Liver (tissue), 9 donors: ENCODE data around the gene CHAT. TPM values are rescaled to one million over a fixed set of nuclear protein-coding genes. Genes with fewer than 3 reads are reported as not detected.

Experiments used
- DNase-seq: peaks from one replicate; pipeline ENCODE4 v3.0.0-alpha.2; 2017; ENCODE audit warnings: low spot score
- H3K27ac ChIP-seq, 2 donors: one replicate each; pipeline ENCODE4 v1.7.0; 2013; ENCODE audit warnings: inconsistent platforms in 2 of 2, low read length in 2 of 2, control low read depth in 1 of 2, low read depth in 1 of 2, mild to moderate bottlenecking in 1 of 2
- H3K27me3 ChIP-seq, 4 donors: one replicate each; pipeline versions ENCODE4 v1.6.1 to v1.7.0; 2013; ENCODE audit warnings: low read length in 3 of 4, inconsistent platforms in 1 of 4, mild to moderate bottlenecking in 1 of 4, moderate library complexity in 1 of 4; ENCODE audit not compliant: control insufficient read depth in 4 of 4, insufficient read depth in 4 of 4
- H3K36me3 ChIP-seq, 4 donors: one replicate each; pipeline versions ENCODE4 v1.6.1 to v1.7.0; 2013; ENCODE audit warnings: low read length in 3 of 4, mild to moderate bottlenecking in 3 of 4, low read depth in 1 of 4, moderate library complexity in 1 of 4; ENCODE audit not compliant: control insufficient read depth in 4 of 4, insufficient read depth in 3 of 4
- H3K4me1 ChIP-seq, 4 donors: one replicate each; pipeline versions ENCODE4 v1.6.1 to v1.7.0; 2013; ENCODE audit warnings: low read length in 3 of 4, mild to moderate bottlenecking in 3 of 4, moderate library complexity in 1 of 4; ENCODE audit not compliant: control insufficient read depth in 4 of 4, insufficient read depth in 4 of 4
- H3K4me3 ChIP-seq, 3 donors: one replicate each; pipeline versions ENCODE4 v1.6.1 to v1.7.0; 2013; ENCODE audit warnings: low read length in 3 of 3, control low read depth in 1 of 3, low read depth in 1 of 3, mild to moderate bottlenecking in 1 of 3
- H3K9ac ChIP-seq, 2 donors: one replicate each; pipeline ENCODE4 v1.7.0; 2013; ENCODE audit warnings: low read length in 2 of 2, mild to moderate bottlenecking in 2 of 2, moderate library complexity in 2 of 2, control low read depth in 1 of 2, low read depth in 1 of 2
- H3K9me3 ChIP-seq, 4 donors: one replicate each; pipeline versions ENCODE4 v1.6.1 to v1.7.0; 2013; ENCODE audit warnings: low read length in 3 of 4; ENCODE audit not compliant: control insufficient read depth in 4 of 4
- ATF3 ChIP-seq: IDR thresholded peaks from 2 replicates; pipeline ENCODE4 v1.6.1; 2016; ENCODE audit warnings: antibody characterized with exemption
- CTCF ChIP-seq: fragments of 150-350 bp; IDR thresholded peaks from 2 replicates; pipeline ENCODE4 v1.5.1; 2017; ENCODE audit warnings: improper control_type of control experiment, low read depth, low read length; ENCODE audit not compliant: missing input control
- EGR1 ChIP-seq, 2 donors: IDR thresholded peaks; 2 replicates each; pipeline ENCODE4 v1.6.1; 2016 to 2018; ENCODE audit warnings: antibody characterized with exemption in 2 of 2, low read depth in 2 of 2
- FOXA2 ChIP-seq: IDR thresholded peaks from 2 replicates; pipeline ENCODE4 v1.6.1; 2016; ENCODE audit warnings: antibody characterized with exemption
- GABPA ChIP-seq, 2 donors: IDR thresholded peaks in 1 of 2; conservative IDR thresholded peaks in 1 of 2; 2 replicates each; pipeline ENCODE4 v1.6.1; 2016; ENCODE audit warnings: antibody characterized with exemption in 2 of 2, mild to moderate bottlenecking in 1 of 2, moderate library complexity in 1 of 2
- HNF4A ChIP-seq, 2 donors: conservative IDR thresholded peaks; 2 replicates each; pipeline ENCODE4 v1.6.1; 2016; ENCODE audit warnings: antibody characterized with exemption in 2 of 2, mild to moderate bottlenecking in 2 of 2
- HNF4G ChIP-seq: IDR thresholded peaks from 2 replicates; pipeline ENCODE4 v1.6.1; 2016; ENCODE audit warnings: antibody characterized with exemption
- JUND ChIP-seq, 2 donors: IDR thresholded peaks; 2 replicates each; pipeline ENCODE4 v1.6.1; 2016; ENCODE audit warnings: antibody characterized with exemption in 2 of 2
- MAX ChIP-seq: IDR thresholded peaks from 2 replicates; pipeline ENCODE4 v1.6.1; 2016; ENCODE audit warnings: antibody characterized with exemption
- NR2F2 ChIP-seq: IDR thresholded peaks from 2 replicates; pipeline ENCODE4 v1.6.1; 2016; ENCODE audit warnings: antibody characterized with exemption
- RAD21 ChIP-seq, 2 donors: IDR thresholded peaks; 2 replicates each; pipeline ENCODE4 v1.6.1; 2016; ENCODE audit warnings: antibody characterized with exemption in 2 of 2, mild to moderate bottlenecking in 2 of 2
- REST ChIP-seq: IDR thresholded peaks from 2 replicates; pipeline ENCODE4 v1.6.1; 2016; ENCODE audit warnings: antibody characterized with exemption, mild to moderate bottlenecking
- RXRA ChIP-seq, 2 donors: IDR thresholded peaks; 2 replicates each; pipeline ENCODE4 v1.6.1; 2017 to 2018; ENCODE audit warnings: antibody characterized with exemption in 2 of 2, mild to moderate bottlenecking in 1 of 2
- SP1 ChIP-seq: IDR thresholded peaks from 2 replicates; pipeline ENCODE4 v1.6.1; 2018; ENCODE audit warnings: antibody characterized with exemption, mild to moderate bottlenecking
- TAF1 ChIP-seq: conservative IDR thresholded peaks from 2 replicates; pipeline ENCODE4 v1.6.1; 2016; ENCODE audit warnings: antibody characterized with exemption, mild to moderate bottlenecking
- YY1 ChIP-seq: IDR thresholded peaks from 2 replicates; pipeline ENCODE4 v1.6.1; 2016; ENCODE audit warnings: antibody characterized with exemption, mild to moderate bottlenecking
- ZBTB33 ChIP-seq: IDR thresholded peaks from 2 replicates; pipeline ENCODE4 v1.6.1; 2016; ENCODE audit warnings: antibody characterized with exemption
- WGBS: extraction: QIAGEN DNeasy Blood & Tissue Kit; methylation state at CpG from one replicate; pipeline ENCODE4 v1.1.7; 2013; 5-methylcytosine and 5-hydroxymethylcytosine counted together
- polyA plus RNA-seq, 2 donors: library from polyadenylated mRNA; stranded (reverse) in 1 of 2; unstranded in 1 of 2; fragments of 200-250 nt in 1 of 2; fragments of >200 nt in 1 of 2; fragmentation: Nextera tagmentation in 1 of 2; extraction: Ambion mirVana in 1 of 2; gene quantifications; one replicate each; pipeline versions ENCODE4 v1.2.1 to v1.2.3, GENCODE V29; 2013 to 2015
- total RNA-seq, 2 donors: library from RNA; depleted of rRNA; stranded (reverse); fragments of >200 nt; gene quantifications; one replicate each; pipeline ENCODE4 v1.2.3, GENCODE V29; 2014
- donor health status: healthy.
- donor health status: healthy.
- donor health status: healthy.
- donor health status: healthy.
- donor health status: healthy.

CHAT gene
- total and polyA plus RNA-seq, 4 donors: not detected

GRCh38 chr10:49579621-49580020, 34.2 kb upstream of the CHAT start:
- WGBS: 56% methylated on average over 2 of the region's 2 CpGs
- Histone ChIP-seq H3K4me1 (no peaks in the 10 kb centered on the region), H3K9me3 (no peaks in the 10 kb centered on the region), H3K27me3 (no peaks in the 10 kb centered on the region), H3K36me3 (no peaks in the 10 kb centered on the region), H3K27ac (no peak overlapping the region), H3K4me3 (no peak overlapping the region), H3K9ac (no peak overlapping the region)
- TF ChIP-seq RAD21 (IDR thresholded peaks at IDR 0.05) (no peak), MAX (no peak), HNF4A (conservative IDR thresholded peaks at IDR 0.05) (no peak), CTCF (no peak), FOXA2 (no peak), NR2F2 (no peak), ATF3 (no peak), HNF4G (no peak), TAF1 (no peak), RXRA (IDR thresholded peaks at IDR 0.05) (no peak), JUND (IDR thresholded peaks at IDR 0.05) (no peak), SP1 (no peak), ZBTB33 (no peak), REST (no peak), YY1 (no peak), EGR1 (IDR thresholded peaks at IDR 0.05; ENCODE audit: low read depth in 2 of 2) (no peak), GABPA (IDR thresholded peaks at IDR 0.05 in 1 of 2, conservative IDR thresholded peaks at IDR 0.05 in 1 of 2) (no peak)
- no peak for DNase-seq

GRCh38 chr10:49585387-49585786, 28.4 kb upstream of the CHAT start:
- Histone ChIP-seq H3K9me3 (no peaks in the 10 kb centered on the region), H3K9ac (no peak overlapping the region), H3K36me3 (no peaks in the 10 kb centered on the region), H3K27me3 (no peaks in the 10 kb centered on the region), H3K4me3 (no peak overlapping the region), H3K4me1 (no peaks in the 10 kb centered on the region), H3K27ac (no peak overlapping the region)
- DNase-seq: no peak
- TF ChIP-seq RAD21 (IDR thresholded peaks at IDR 0.05) (no peak), ATF3 (no peak), TAF1 (no peak), REST (no peak), GABPA (IDR thresholded peaks at IDR 0.05 in 1 of 2, conservative IDR thresholded peaks at IDR 0.05 in 1 of 2) (no peak), RXRA (IDR thresholded peaks at IDR 0.05) (no peak), EGR1 (IDR thresholded peaks at IDR 0.05; ENCODE audit: low read depth in 2 of 2) (no peak), CTCF (no peak)
